Suppressor macrophage treated with lipopolysaccharide for 4 hours (primary cell): Measurements from ENCODE around the gene ALOXE3.

Source experiments
- DNase-seq: peaks from one replicate; pipeline ENCODE4 v3.0.0-alpha.2; 2020

ALOXE3 gene

DNA sequence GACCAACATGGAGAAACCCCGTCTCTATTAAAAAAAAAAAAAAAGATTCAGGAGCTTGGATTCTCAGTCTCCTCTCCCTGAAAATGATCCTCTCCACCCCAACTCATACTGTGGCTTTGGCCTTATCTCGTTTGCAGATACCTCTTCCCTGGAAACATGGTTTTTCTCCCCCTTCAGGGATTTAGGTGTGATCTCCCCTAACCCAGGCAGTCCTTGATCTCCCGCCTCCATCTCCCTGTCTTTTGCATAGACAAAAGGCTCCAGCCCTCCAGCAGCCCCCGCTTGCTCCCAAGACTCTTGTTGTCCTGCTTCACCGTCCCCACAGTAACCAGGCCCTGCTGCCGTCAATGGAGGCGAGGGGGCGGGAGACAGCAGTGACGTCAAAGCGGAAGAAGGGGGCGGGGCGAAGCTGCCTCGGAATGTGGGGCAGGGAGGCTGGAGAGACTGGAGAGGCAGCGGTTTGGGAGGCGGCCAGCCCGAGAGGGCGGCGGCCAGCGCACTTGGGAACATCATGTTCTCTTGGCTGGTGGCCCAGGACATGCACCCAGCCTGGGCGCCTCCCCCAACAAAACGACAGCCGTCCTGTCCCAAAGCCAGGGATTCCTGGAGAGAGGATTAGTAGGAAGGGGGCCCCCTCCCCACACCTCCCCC lies 35.8 kb upstream of the ALOXE3 start:
- DNase-seq: peak; percentile 98

GRCh38 chr17:8153525-8153956 lies 35.2 kb upstream of the ALOXE3 start:
- peak; percentile 97 for DNase-seq

DNA sequence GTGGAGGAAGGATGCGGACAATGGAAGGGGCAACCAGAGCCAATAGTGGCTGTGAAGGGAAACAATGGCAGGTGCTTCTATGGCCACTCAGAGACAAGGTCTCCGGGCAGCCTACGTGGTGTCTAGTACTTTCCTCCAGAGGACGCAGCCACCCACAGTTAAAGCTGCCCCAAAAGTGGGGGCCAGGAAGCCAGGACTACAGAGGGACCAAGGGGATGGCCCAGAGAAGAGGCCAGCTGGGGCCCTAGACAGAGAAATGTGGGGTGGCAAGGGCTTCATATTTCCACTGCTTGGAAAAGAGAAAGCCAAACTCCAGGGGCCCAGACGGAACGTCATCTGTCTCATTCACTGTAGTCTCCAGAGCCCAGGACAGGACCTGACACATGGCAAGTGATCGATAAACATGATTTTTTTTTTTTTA lies 34.7 kb upstream of the ALOXE3 start:
- no peak for DNase-seq

GRCh38 chr17:8152112-8152775 lies 33.9 kb upstream of the ALOXE3 start, which contains the start of gene PER1:
PER1 (minus strand) TSS chr17:8152404; CDS start chr17:8150706, 1,698 bp downstream.
- peak; percentile 96 for DNase-seq

DNA sequence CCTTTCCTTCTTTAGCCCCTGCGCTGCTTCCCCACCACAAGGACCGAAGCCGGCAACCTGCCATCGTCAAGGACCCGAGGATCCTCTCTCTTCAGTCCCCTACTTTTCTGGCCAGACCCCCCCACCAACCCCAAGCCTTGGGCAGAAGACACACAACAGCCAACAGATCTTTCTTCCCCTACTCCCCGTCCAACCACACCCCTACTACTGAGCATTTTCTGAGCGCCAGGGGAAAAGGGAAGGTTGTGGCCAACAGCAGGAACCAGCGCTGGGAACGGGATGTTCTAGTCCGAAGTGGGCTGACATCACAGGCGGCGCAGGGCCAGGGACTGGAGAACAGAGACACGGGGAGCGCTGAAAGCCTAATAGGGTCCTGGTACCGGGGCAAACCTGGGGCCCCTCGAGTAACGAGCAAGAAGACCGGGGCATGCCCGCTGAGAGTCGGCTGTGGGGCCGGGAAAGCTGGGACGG lies 33.4 kb upstream of the ALOXE3 start:
- DNase-seq: peak; percentile 84

DNA sequence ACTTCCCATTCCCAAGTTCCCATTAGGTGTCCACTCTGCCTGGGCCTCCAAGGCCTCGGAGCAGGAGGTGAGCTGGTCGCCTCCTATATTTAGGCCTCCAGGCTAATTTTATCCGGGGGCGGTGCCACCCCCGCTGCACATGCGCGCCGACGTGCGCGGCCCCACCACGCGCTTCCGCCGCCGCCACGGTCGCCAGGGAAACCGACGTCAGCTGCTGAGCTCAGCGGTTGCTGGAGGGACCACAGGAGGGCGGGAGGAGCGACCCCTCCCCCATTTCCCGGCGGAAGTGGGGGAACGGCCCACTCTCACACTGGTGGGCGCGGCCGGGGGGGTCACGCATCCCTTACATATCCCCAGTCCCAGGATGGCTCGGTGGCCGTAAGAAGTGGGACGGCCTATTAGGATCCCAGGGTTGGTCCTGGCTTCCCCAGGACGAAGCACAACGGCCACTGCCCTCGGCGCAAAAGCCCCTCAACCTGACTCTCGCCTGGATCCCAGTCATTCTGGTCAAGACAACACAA lies 32.9 kb upstream of the ALOXE3 start:
- DNase-seq: peak; percentile 86

- no peak for DNase-seq
Measured at GRCh38 chr17:8150194-8151119, 32.1 kb upstream of the ALOXE3 start.

GRCh38 chr17:8149419-8150193 lies 31.3 kb upstream of the ALOXE3 start:
- no peak for DNase-seq

- DNase-seq: no peak
Measured at GRCh38 chr17:8148560-8148959, 30.2 kb upstream of the ALOXE3 start.

DNA sequence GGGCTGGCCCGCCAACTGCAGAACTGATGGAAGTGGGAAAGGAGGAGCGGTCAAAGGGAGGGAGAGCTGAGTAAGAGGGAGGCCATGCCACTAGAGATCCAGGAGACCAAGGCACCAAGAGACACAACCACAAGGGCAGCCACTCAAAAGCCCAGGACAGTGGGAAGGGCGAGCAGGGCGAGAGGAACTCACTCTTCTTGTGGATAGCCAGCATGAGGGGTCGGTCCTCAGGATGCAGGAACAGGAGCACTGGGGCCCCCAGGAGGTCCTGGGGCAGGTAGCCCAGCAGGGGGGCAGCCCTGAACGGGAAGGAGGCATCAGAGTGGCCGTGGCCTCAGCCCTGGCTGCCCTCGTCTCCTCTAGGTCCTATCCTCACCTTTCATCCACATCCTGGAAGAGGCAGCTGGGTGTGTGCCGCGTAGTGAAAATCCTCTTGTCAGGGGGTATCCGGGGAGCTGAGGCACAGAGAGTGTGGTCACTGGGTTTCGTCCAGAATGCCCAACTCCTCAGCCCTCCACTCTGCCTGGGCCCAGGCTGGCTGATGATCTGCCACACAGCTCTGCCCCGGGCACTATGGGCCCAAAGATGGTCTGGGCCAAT lies 29.6 kb upstream of the ALOXE3 start:
- DNase-seq: no peak

DNA sequence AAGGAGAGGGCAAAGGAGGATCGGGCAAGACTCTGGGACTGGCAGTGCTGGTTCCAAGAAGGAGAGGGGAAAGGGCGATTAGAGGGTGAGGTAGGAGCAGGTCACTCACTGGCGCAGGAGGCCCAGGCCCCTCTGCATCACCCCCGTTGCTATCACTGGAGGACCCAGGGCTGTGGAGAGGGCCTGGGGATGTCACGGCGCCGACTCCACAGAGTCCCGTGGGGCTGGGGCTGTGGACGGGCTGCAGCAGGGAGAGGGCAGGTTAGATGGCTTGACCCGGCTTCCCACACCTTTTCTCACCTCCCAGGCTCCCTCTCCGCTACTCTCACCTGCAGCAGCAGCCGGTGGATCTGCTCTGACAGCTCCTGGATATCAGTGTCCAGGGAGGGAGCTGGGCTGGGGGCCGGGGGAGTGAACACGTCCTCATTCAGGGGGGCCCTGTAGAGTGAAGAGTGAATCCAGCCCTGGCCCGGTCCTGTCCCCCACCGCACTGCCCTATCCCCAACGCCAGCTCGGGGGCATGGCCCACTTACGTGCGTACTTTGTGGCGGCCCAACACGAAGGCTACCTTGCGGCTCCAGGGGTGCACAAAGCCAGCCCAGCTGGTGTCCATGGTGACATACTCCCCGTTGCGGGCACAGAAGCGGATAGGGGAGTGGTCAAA lies 29.0 kb upstream of the ALOXE3 start:
- DNase-seq: no peak

GRCh38 chr17:8146381-8147140 lies 28.2 kb upstream of the ALOXE3 start:
- no peak for DNase-seq

- DNase-seq: no peak
Measured at GRCh38 chr17:8145811-8146210, 27.5 kb upstream of the ALOXE3 start.

- DNase-seq: no peak
Measured at GRCh38 chr17:8144401-8145231, 26.3 kb upstream of the ALOXE3 start.

GRCh38 chr17:8143581-8144400 lies 25.5 kb upstream of the ALOXE3 start:
- DNase-seq: no peak

DNA sequence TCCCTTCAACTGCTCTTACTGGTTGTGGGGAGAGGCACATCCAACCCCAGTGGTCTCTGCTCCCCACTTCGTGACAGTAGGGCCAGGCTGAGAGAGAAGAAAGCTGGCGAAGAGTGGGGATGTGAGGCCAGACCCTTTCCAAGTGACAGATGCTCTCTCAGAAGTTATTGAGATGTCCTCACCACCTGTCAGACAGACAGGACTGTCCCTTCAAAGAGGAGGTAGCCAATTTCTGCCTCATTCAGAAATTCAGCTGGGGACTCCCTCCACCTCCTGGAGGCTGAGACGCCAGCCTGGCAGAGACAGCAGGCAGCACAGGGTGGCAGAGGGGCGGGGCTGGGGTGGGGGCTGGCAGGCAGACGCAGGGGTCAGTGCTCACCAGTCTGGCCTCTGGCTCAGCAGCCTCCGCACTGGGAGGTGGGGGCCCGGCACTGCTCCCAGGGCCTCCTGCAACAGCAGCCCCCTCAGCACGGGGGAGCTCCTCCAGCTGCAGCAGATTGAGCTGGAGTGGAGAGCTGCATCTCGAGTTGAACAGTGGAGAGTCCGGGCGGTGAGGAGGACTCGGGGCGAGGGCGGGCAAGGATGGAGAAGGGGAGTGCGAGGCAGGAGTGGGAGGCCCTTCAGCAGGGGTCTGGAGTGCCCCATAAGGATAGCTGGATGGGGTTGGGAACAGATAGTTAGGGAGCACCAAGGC lies 24.7 kb upstream of the ALOXE3 start:
- DNase-seq: no peak

DNA sequence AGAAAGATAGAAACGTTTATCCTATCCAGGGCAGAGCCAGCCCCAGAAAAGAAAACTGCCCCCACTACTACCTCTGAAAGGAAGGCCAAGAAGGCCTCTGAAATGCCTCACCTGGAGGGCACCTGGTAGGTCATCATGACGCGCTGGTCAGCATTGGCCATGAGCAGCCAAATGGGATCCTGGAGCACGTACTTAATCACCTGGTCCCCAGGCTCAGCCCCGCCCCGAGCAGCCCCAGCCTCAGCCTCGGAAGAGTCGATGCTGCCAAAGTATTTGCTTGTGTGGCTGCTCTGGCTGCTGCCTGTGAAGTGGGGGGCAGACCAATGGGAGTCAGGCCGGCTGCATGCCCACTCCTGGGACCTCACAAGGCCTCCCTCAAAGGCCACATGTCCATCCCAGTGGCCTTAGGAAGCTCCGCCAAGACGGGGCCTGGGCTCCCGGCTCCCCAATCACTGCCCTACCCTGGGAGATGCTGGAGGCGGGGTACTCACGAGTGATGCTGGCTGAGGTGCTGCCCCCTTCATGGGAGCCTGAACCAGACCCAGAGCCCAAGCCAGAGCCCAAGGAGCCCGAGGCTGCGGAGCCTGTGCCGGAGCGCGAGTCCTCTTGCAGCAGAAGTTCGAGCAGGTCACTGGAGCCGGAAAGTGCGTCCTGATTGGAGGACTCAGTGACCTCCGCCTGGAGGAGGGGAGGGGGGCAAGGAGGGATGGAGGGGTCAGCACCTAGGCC lies 24.0 kb upstream of the ALOXE3 start:
- no peak for DNase-seq
